ENCODE measurements around the gene DHCR24. TPM values are rescaled to one million over a fixed set of nuclear protein-coding genes. Genes with fewer than 3 reads are reported as not detected.
A peak's percentile ranks its signal among the peaks of the same experiment; 100 is the strongest.

The DHCR24 gene
- total and polyA plus RNA-seq, 2 of the 13 experiments (the other 11 are each of a cell fraction or from before 2014, with no cell fraction given) = 374 to 448 TPM

DNA sequence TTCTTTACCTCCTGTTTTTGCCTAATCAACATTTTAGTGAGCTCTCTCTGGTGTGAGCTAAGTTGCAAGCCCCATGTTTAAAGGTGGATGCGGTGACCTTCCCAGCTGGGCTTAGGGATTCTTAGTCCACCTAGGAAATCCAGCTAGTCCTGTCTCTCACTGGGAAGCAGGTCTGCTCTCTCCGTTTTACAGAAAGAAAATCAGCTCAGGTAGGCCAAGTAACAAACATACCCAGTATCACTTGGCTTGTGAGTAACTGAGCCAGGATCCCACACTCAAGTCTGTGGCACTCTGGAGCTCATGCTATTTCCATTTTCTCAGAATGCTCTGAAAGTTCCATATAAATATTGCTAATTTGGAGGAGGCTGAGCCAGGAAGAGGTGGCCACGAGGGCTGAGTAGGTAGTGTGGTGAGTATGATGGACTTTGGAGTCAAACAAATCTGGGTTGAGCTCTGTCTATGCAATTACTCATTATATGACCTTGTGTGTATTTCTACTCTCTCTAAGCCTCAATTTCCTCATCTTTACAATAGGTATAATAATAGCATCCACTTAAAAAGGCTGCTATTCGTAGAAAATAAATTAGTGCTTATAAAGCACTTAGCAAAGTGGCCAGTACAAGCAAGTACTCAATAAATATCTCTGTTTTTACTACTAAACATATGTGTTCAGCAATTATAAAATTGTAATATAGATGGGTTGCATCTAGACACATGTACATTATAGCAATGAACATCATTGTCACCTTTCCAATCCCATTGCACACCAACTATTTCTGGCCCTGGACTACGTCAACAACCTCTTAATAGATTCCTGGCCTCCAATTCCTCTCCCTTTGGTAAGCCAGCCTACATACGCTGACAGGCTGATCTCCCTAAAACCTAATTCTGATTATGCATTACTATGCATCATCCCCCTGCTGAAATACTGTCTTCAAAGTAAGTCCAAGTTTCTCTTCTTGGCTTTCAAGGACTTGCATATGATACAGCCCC lies 32.7 kb upstream of the DHCR24 start (continued):
- TF ChIP-seq ZNF598 (CRISPR knock-in tag; IDR thresholded peaks at IDR 0.05; ENCODE audit: borderline replicate concordance) (no peak), ETV5 (CRISPR knock-in tag; IDR thresholded peaks at IDR 0.05; ENCODE audit: borderline replicate concordance) (peak; percentile 9; the same call in 1 of the 2 replicates), PLRG1 (conservative IDR thresholded peaks at IDR 0.05) (no peak), ZSCAN31 (CRISPR knock-in tag; IDR thresholded peaks at IDR 0.05; ENCODE audit: low read depth) (no peak), CBFB (CRISPR knock-in tag; IDR thresholded peaks at IDR 0.05) (no peak), HMG20B (CRISPR knock-in tag; conservative IDR thresholded peaks at IDR 0.05) (peak; percentile 86; the same call in 1 of the 2 replicates), NPAS2 (CRISPR knock-in tag; IDR thresholded peaks at IDR 0.05; ENCODE audit: borderline replicate concordance) (no peak), NR2F6 (IDR thresholded peaks at IDR 0.05) (no peak), NR2F6 (CRISPR knock-in tag; IDR thresholded peaks at IDR 0.05) (no peak; the same call in 1 of the 2 replicates), NR2C2 (CRISPR knock-in tag; IDR thresholded peaks at IDR 0.05; ENCODE audit: borderline replicate concordance) (no peak), ZNF180 (CRISPR knock-in tag; IDR thresholded peaks at IDR 0.05; ENCODE audit: borderline replicate concordance, low read depth) (peak; percentile 87; the same call in 1 of the 2 replicates), ZMYM2 (CRISPR knock-in tag; IDR thresholded peaks at IDR 0.05) (peak; percentile 94), RCOR2 (CRISPR knock-in tag; IDR thresholded peaks at IDR 0.05) (peak; percentile 98)
- TF ChIP-seq, protein P1, sequence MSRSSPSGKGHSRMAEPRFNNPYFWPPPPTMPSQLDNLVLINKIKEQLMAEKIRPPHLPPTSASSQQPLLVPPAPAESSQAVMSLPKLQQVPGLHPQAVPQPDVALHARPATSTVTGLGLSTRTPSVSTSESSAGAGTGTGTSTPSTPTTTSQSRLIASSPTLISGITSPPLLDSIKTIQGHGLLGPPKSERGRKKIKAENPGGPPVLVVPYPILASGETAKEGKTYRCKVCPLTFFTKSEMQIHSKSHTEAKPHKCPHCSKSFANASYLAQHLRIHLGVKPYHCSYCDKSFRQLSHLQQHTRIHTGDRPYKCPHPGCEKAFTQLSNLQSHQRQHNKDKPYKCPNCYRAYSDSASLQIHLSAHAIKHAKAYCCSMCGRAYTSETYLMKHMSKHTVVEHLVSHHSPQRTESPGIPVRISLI (CRISPR knock-in tag; IDR thresholded peaks at IDR 0.05; ENCODE audit: borderline replicate concordance) = no peak
- TF ChIP-seq, protein P2, sequence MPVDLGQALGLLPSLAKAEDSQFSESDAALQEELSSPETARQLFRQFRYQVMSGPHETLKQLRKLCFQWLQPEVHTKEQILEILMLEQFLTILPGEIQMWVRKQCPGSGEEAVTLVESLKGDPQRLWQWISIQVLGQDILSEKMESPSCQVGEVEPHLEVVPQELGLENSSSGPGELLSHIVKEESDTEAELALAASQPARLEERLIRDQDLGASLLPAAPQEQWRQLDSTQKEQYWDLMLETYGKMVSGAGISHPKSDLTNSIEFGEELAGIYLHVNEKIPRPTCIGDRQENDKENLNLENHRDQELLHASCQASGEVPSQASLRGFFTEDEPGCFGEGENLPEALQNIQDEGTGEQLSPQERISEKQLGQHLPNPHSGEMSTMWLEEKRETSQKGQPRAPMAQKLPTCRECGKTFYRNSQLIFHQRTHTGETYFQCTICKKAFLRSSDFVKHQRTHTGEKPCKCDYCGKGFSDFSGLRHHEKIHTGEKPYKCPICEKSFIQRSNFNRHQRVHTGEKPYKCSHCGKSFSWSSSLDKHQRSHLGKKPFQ (CRISPR knock-in tag; IDR thresholded peaks at IDR 0.05; ENCODE audit: insufficient replicate concordance) = no peak
- TF ChIP-seq, protein P3, sequence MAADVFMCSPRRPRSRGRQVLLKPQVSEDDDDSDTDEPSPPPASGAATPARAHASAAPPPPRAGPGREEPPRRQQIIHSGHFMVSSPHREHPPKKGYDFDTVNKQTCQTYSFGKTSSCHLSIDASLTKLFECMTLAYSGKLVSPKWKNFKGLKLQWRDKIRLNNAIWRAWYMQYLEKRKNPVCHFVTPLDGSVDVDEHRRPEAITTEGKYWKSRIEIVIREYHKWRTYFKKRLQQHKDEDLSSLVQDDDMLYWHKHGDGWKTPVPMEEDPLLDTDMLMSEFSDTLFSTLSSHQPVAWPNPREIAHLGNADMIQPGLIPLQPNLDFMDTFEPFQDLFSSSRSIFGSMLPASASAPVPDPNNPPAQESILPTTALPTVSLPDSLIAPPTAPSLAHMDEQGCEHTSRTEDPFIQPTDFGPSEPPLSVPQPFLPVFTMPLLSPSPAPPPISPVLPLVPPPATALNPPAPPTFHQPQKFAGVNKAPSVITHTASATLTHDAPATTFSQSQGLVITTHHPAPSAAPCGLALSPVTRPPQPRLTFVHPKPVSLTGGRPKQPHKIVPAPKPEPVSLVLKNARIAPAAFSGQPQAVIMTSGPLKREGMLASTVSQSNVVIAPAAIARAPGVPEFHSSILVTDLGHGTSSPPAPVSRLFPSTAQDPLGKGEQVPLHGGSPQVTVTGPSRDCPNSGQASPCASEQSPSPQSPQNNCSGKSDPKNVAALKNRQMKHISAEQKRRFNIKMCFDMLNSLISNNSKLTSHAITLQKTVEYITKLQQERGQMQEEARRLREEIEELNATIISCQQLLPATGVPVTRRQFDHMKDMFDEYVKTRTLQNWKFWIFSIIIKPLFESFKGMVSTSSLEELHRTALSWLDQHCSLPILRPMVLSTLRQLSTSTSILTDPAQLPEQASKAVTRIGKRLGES (CRISPR knock-in tag; IDR thresholded peaks at IDR 0.05; ENCODE audit: borderline replicate concordance) = no peak
- TF ChIP-seq, protein P4, sequence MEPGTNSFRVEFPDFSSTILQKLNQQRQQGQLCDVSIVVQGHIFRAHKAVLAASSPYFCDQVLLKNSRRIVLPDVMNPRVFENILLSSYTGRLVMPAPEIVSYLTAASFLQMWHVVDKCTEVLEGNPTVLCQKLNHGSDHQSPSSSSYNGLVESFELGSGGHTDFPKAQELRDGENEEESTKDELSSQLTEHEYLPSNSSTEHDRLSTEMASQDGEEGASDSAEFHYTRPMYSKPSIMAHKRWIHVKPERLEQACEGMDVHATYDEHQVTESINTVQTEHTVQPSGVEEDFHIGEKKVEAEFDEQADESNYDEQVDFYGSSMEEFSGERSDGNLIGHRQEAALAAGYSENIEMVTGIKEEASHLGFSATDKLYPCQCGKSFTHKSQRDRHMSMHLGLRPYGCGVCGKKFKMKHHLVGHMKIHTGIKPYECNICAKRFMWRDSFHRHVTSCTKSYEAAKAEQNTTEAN (CRISPR knock-in tag; conservative IDR thresholded peaks at IDR 0.05) = no peak
- TF ChIP-seq, protein P5, sequence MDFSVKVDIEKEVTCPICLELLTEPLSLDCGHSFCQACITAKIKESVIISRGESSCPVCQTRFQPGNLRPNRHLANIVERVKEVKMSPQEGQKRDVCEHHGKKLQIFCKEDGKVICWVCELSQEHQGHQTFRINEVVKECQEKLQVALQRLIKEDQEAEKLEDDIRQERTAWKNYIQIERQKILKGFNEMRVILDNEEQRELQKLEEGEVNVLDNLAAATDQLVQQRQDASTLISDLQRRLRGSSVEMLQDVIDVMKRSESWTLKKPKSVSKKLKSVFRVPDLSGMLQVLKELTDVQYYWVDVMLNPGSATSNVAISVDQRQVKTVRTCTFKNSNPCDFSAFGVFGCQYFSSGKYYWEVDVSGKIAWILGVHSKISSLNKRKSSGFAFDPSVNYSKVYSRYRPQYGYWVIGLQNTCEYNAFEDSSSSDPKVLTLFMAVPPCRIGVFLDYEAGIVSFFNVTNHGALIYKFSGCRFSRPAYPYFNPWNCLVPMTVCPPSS (IDR thresholded peaks at IDR 0.05) = no peak

Measured in HepG2 (cell line).